GM12891 (cell line): ENCODE data around the gene PTPN14.

Experiments used
- POLR2A ChIP-seq: IDR thresholded peaks from 2 replicates; pipeline ENCODE4 v1.6.1; 2011; ENCODE audit warnings: low read depth, low read length, control low read depth
- POLR2AphosphoS5 ChIP-seq: IDR thresholded peaks from 2 replicates; pipeline ENCODE4 v1.6.1; 2011; ENCODE audit warnings: low read depth, low read length, control low read depth
- SPI1 ChIP-seq: IDR thresholded peaks from 2 replicates; pipeline ENCODE4 v1.6.1; 2011; ENCODE audit warnings: low read depth, low read length, control low read depth
- TAF1 ChIP-seq: IDR thresholded peaks from 2 replicates; pipeline ENCODE4 v1.6.1; 2011; ENCODE audit warnings: low read depth, low read length, control low read depth

DNA sequence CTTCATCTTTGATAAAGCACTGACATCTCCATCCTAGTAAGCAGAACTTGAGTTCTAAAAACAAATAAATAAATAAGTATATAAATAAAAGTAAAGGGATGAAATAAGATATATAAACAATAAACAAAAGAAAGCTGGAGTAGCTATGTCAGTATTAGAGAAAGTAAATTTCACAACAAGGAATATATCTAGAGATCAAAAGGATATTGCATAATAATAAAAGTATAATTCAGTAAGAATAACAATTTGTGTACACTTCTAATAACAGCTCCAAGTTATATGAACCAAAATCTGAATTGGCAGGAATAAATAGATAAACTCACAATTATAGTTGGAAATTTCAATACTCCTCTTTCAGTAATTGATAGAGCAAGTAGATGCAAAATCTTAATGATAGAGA, 41.8 kb upstream of the PTPN14 start:
- TF ChIP-seq TAF1 = no peak
- TF ChIP-seq POLR2AphosphoS5 = no peak
- no peak for TF ChIP-seq POLR2A
- no peak for TF ChIP-seq SPI1
